ENCODE results near the gene PSMB10. TPM values are rescaled to one million over a fixed set of nuclear protein-coding genes. Genes with fewer than 3 reads are reported as not detected.

PSMB10 gene
- total RNA-seq, 5 donors from 2014 or later (not counting 1 experiment from before 2014, with no cell fraction given), result 118 to 214 (median 165) TPM

- peak within 1 kb of the TSS; percentile 85 to 98 (median 94) for H3K4me3 Mint-ChIP-seq
- H3K27ac Mint-ChIP-seq, result peak within 1 kb of the TSS; percentile 91 to 92
- no peaks in the 10 kb centered on the region for H3K9me3 Mint-ChIP-seq
- H3K27me3 ChIP-seq (replicated peaks in 1 of 2; ENCODE audit: control insufficient read depth in 2 of 2, extremely low read depth in 1 of 2, insufficient read depth in 2 of 2, low read length in 1 of 2), result no peaks in the 10 kb centered on the region
- CTCF ChIA-PET, result interaction anchor here in 1 of 2 donors (1.0 kb wide), 1 partner anchor 20 kb away, joined by 3 read pairs; no protein-coding TSS in a partner anchor
- H3K4me1 Mint-ChIP-seq, result peaks cover 21 to 36% (median 23%) of the 10 kb centered on the region in 3 donors
- H3K36me3 ChIP-seq (ENCODE audit: control insufficient read depth in 2 of 2, extremely low read depth in 1 of 2, insufficient read depth in 1 of 2, low read length in 1 of 2), result no peaks in the 10 kb centered on the region
- POLR2A ChIA-PET, result no interaction called here
- ATAC-seq (replicated peaks in 1 of 4) (peak; percentile 87 to 93 (median 89)), DNase-seq (peak; percentile 70 to 89 (median 81))
- H3K27ac ChIP-seq (ENCODE audit: low read length), result peak within 1 kb of the TSS; percentile 40
- H3K4me1 ChIP-seq (ENCODE audit: control insufficient read depth in 1 of 2, extremely low read depth in 1 of 2, insufficient read depth in 2 of 2, low read length in 2 of 2), result peaks cover 10 to 28% of the 10 kb centered on the region in 2 experiments
- H3K9me3 ChIP-seq, result no peaks in the 10 kb centered on the region
- 1% methylated on average over 78 of the region's 78 CpGs for WGBS (ENCODE audit: insufficient coverage)
- no peaks in the 10 kb centered on the region for H3K36me3 Mint-ChIP-seq
- no peaks in the 10 kb centered on the region for H3K27me3 Mint-ChIP-seq
- peak within 1 kb of the TSS; percentile 58 to 89 for H3K4me3 ChIP-seq (ENCODE audit: control insufficient read depth in 1 of 2, extremely low read depth in 1 of 2, low read length in 1 of 2)
Observed at GRCh38 chr16:67968400-67969253, 32.0 kb upstream of the PSMB10 start, which contains the start of gene SLC12A4. SLC12A4 (minus strand) TSS chr16:67968637; CDS start chr16:67968553, 84 bp downstream.

GRCh38 chr16:67967958-67968399 lies 31.3 kb upstream of the PSMB10 start:
- Histone ChIP-seq H3K27me3 (replicated peaks in 1 of 2; ENCODE audit: control insufficient read depth in 2 of 2, extremely low read depth in 1 of 2, insufficient read depth in 2 of 2, low read length in 1 of 2) (no peaks in the 10 kb centered on the region), H3K9me3 (no peaks in the 10 kb centered on the region), H3K27ac (ENCODE audit: low read length) (no peak overlapping the region), H3K4me1 (ENCODE audit: control insufficient read depth in 1 of 2, extremely low read depth in 1 of 2, insufficient read depth in 2 of 2, low read length in 2 of 2) (peaks cover 10 to 28% of the 10 kb centered on the region in 2 experiments), H3K36me3 (ENCODE audit: control insufficient read depth in 2 of 2, extremely low read depth in 1 of 2, insufficient read depth in 1 of 2, low read length in 1 of 2) (peaks cover 0 to 2% of the 10 kb centered on the region in 2 donors), H3K4me3 (ENCODE audit: control insufficient read depth in 1 of 2, extremely low read depth in 1 of 2, low read length in 1 of 2) (peak overlapping the region; percentile 58 to 73)
- peaks cover 2% of the 10 kb centered on the region for H3K36me3 Mint-ChIP-seq
- DNase-seq (peak in 8 of 35 experiments; percentile 5 to 50 (median 18)), ATAC-seq (replicated peaks in 1 of 4) (peak in 3 of 4 experiments; percentile 20 to 32 (median 31))
- CTCF ChIA-PET, result no interaction called here
- H3K27me3 Mint-ChIP-seq, result no peaks in the 10 kb centered on the region
- POLR2A ChIA-PET, result no interaction called here
- peak overlapping the region; percentile 85 to 98 (median 94) for H3K4me3 Mint-ChIP-seq
- peaks cover 21 to 36% (median 23%) of the 10 kb centered on the region in 3 donors for H3K4me1 Mint-ChIP-seq
- H3K9me3 Mint-ChIP-seq, result no peaks in the 10 kb centered on the region
- WGBS (ENCODE audit: insufficient coverage), result under 1% methylated on average over 45 of the region's 45 CpGs
- peak overlapping the region; percentile 90 to 91 for H3K27ac Mint-ChIP-seq

- CTCF ChIA-PET, result no interaction called here
- DNase-seq, result peak in 10 of 35 experiments; percentile 3 to 44 (median 20)
- no peak overlapping the region for H3K27ac ChIP-seq (ENCODE audit: low read length)
Observed at GRCh38 chr16:67967183-67967957, 30.7 kb upstream of the PSMB10 start.

GRCh38 chr16:67966549-67967182 lies 30.0 kb upstream of the PSMB10 start:
- no peak overlapping the region for H3K27ac ChIP-seq (ENCODE audit: low read length)
- ATAC-seq (replicated peaks in 1 of 4), result no peak
- Mint-ChIP-seq H3K27me3 (no peaks in the 10 kb centered on the region), H3K9me3 (no peaks in the 10 kb centered on the region), H3K27ac (peak overlapping the region in 1 of 2 donors; percentile 91), H3K36me3 (peaks cover 7% of the 10 kb centered on the region), H3K4me3 (peak overlapping the region; percentile 85 to 98 (median 94)), H3K4me1 (peaks cover 21 to 36% (median 23%) of the 10 kb centered on the region in 3 donors)
- H3K36me3 ChIP-seq (ENCODE audit: control insufficient read depth in 2 of 2, extremely low read depth in 1 of 2, insufficient read depth in 1 of 2, low read length in 1 of 2), result peaks cover 0 to 10% of the 10 kb centered on the region in 2 donors
- H3K4me1 ChIP-seq (ENCODE audit: control insufficient read depth in 1 of 2, extremely low read depth in 1 of 2, insufficient read depth in 2 of 2, low read length in 2 of 2), result peaks cover 10 to 28% of the 10 kb centered on the region in 2 experiments
- no peaks in the 10 kb centered on the region for H3K27me3 ChIP-seq (replicated peaks in 1 of 2; ENCODE audit: control insufficient read depth in 2 of 2, extremely low read depth in 1 of 2, insufficient read depth in 2 of 2, low read length in 1 of 2)
- H3K9me3 ChIP-seq, result no peaks in the 10 kb centered on the region
- no peak overlapping the region for H3K4me3 ChIP-seq (ENCODE audit: control insufficient read depth in 1 of 2, extremely low read depth in 1 of 2, low read length in 1 of 2)
- 88% methylated on average over 1 of the region's 3 CpGs for WGBS (ENCODE audit: insufficient coverage)
- CTCF ChIA-PET, result interaction anchor here in 1 of 2 donors (0.5 kb wide), 1 partner anchor 86 kb away, joined by 6 read pairs; no protein-coding TSS in a partner anchor
- POLR2A ChIA-PET, result interaction anchor here in 1 of 2 donors (0.7 kb wide), 1 partner anchor 151 kb away, joined by 3 read pairs; no protein-coding TSS in a partner anchor
- no peak for DNase-seq

More at GRCh38 chr16:67967183-67967957, 30.7 kb upstream of the PSMB10 start:
- Histone ChIP-seq H3K36me3 (ENCODE audit: control insufficient read depth in 2 of 2, extremely low read depth in 1 of 2, insufficient read depth in 1 of 2, low read length in 1 of 2) (peaks cover 0 to 4% of the 10 kb centered on the region in 2 donors), H3K4me3 (ENCODE audit: control insufficient read depth in 1 of 2, extremely low read depth in 1 of 2, low read length in 1 of 2) (peak overlapping the region; percentile 58 to 73), H3K4me1 (ENCODE audit: control insufficient read depth in 1 of 2, extremely low read depth in 1 of 2, insufficient read depth in 2 of 2, low read length in 2 of 2) (peaks cover 10 to 28% of the 10 kb centered on the region in 2 experiments), H3K27me3 (replicated peaks in 1 of 2; ENCODE audit: control insufficient read depth in 2 of 2, extremely low read depth in 1 of 2, insufficient read depth in 2 of 2, low read length in 1 of 2) (no peaks in the 10 kb centered on the region), H3K9me3 (no peaks in the 10 kb centered on the region)
- H3K9me3 Mint-ChIP-seq, result no peaks in the 10 kb centered on the region
- ATAC-seq (replicated peaks in 1 of 4), result no peak
- peaks cover 7% of the 10 kb centered on the region for H3K36me3 Mint-ChIP-seq
- H3K27me3 Mint-ChIP-seq, result no peaks in the 10 kb centered on the region
- peak overlapping the region; percentile 85 to 98 (median 94) for H3K4me3 Mint-ChIP-seq
- POLR2A ChIA-PET, result interaction anchor here in 1 of 2 donors (0.7 kb wide), 1 partner anchor 151 kb away, joined by 3 read pairs; no protein-coding TSS in a partner anchor
- 23% methylated on average over 5 of the region's 18 CpGs for WGBS (ENCODE audit: insufficient coverage)
- peak overlapping the region; percentile 90 to 91 for H3K27ac Mint-ChIP-seq
- peaks cover 21 to 36% (median 23%) of the 10 kb centered on the region in 3 donors for H3K4me1 Mint-ChIP-seq

- ChIA-PET CTCF (interaction anchor here (0.5 to 0.6 kb wide), 3 partner anchors 28 to 87 kb away, joined by 4 to 6 read pairs (median 4); no protein-coding TSS in a partner anchor), POLR2A (interaction anchor here in 1 of 2 donors (0.6 kb wide), 2 partner anchors 18 to 29 kb away, joined by 3 read pairs; no protein-coding TSS in a partner anchor)
- Mint-ChIP-seq H3K9me3 (no peaks in the 10 kb centered on the region), H3K27me3 (no peaks in the 10 kb centered on the region), H3K4me1 (peaks cover 21 to 36% (median 23%) of the 10 kb centered on the region in 3 donors), H3K27ac (no peak overlapping the region), H3K4me3 (peak overlapping the region in 2 of 3 donors; percentile 85 to 98), H3K36me3 (peaks cover 9% of the 10 kb centered on the region)
- H3K4me1 ChIP-seq (ENCODE audit: control insufficient read depth in 1 of 2, extremely low read depth in 1 of 2, insufficient read depth in 2 of 2, low read length in 2 of 2), result peaks cover 10 to 28% of the 10 kb centered on the region in 2 experiments
- H3K9me3 ChIP-seq, result no peaks in the 10 kb centered on the region
- DNase-seq, result no peak
- ATAC-seq (replicated peaks in 1 of 4), result no peak
- WGBS (ENCODE audit: insufficient coverage), result 98% methylated on average over 10 of the region's 11 CpGs
- H3K27ac ChIP-seq (ENCODE audit: low read length), result no peak overlapping the region
- peaks cover 0 to 16% of the 10 kb centered on the region in 2 donors for H3K36me3 ChIP-seq (ENCODE audit: control insufficient read depth in 2 of 2, extremely low read depth in 1 of 2, insufficient read depth in 1 of 2, low read length in 1 of 2)
- no peaks in the 10 kb centered on the region for H3K27me3 ChIP-seq (replicated peaks in 1 of 2; ENCODE audit: control insufficient read depth in 2 of 2, extremely low read depth in 1 of 2, insufficient read depth in 2 of 2, low read length in 1 of 2)
- no peak overlapping the region for H3K4me3 ChIP-seq (ENCODE audit: control insufficient read depth in 1 of 2, extremely low read depth in 1 of 2, low read length in 1 of 2)
Observed at GRCh38 chr16:67965668-67966548, 29.3 kb upstream of the PSMB10 start.
